HepG2 (cell line): ENCODE measurements around the gene AGBL2. TPM values are rescaled to one million over a fixed set of nuclear protein-coding genes. Genes with fewer than 3 reads are reported as not detected.
A peak's percentile ranks its signal among the peaks of the same experiment; 100 is the strongest.

ENCODE experiments used
- FIP1L1 ChIP-seq: fragments of 200-400 bp; formaldehyde crosslinking; IDR thresholded peaks from 2 replicates; pipeline ENCODE4 v1.6.1; 2018; ENCODE audit warnings: low read depth, mild to moderate bottlenecking, low read length, moderate library complexity, borderline replicate concordance; ENCODE audit not compliant: insufficient read depth
- HMGXB3 ChIP-seq: sonication (generic); formaldehyde crosslinking; IDR thresholded peaks from 2 replicates; pipeline ENCODE4 v1.4.0; 2020; ENCODE audit warnings: missing genetic modification reagents, borderline replicate concordance
- HOXA9 ChIP-seq: sonication (generic); formaldehyde crosslinking; IDR thresholded peaks from 2 replicates; pipeline ENCODE4 v1.8.1; 2022; ENCODE audit warnings: missing genetic modification reagents, mild to moderate bottlenecking, moderate library complexity, borderline replicate concordance
- KDM1A ChIP-seq: IDR thresholded peaks from 2 replicates; pipeline ENCODE4 v1.6.1; 2016; ENCODE audit warnings: missing compliant biosample characterization
- POGZ ChIP-seq: sonication (generic); formaldehyde crosslinking; IDR thresholded peaks from 2 replicates; pipeline ENCODE4 v1.4.0; 2020; ENCODE audit warnings: mild to moderate bottlenecking, missing genetic modification reagents
- RNF2 ChIP-seq: fragments of 450-650 bp; conservative IDR thresholded peaks from 2 replicates; pipeline ENCODE4 v1.6.1; 2016; ENCODE audit warnings: low read depth
- SKI ChIP-seq: fragments of 450-650 bp; IDR thresholded peaks from one replicate; pipeline ENCODE4 v1.6.1; 2018; ENCODE audit warnings: mild to moderate bottlenecking; ENCODE audit not compliant: partially characterized antibody
- SMAD3 ChIP-seq: sonication (generic); formaldehyde crosslinking; IDR thresholded peaks from 2 replicates; pipeline ENCODE4 v1.4.0; 2020; ENCODE audit warnings: missing genetic modification reagents
- ZBTB38 ChIP-seq: sonication (generic); formaldehyde crosslinking; IDR thresholded peaks from 2 replicates; pipeline ENCODE4 v1.5.1; 2020; ENCODE audit warnings: mild to moderate bottlenecking, missing genetic modification reagents
- ZFP36L1 ChIP-seq: sonication (generic); formaldehyde crosslinking; IDR thresholded peaks from 2 replicates; pipeline ENCODE4 v1.8.0; 2022; ENCODE audit warnings: mild to moderate bottlenecking, missing genetic modification reagents, moderate library complexity
- ZMYM2 ChIP-seq: sonication (generic); formaldehyde crosslinking; IDR thresholded peaks from 2 replicates; pipeline ENCODE4 v1.8.0; 2022; ENCODE audit warnings: mild to moderate bottlenecking, missing genetic modification reagents
- ZNF232 ChIP-seq: sonication (generic); formaldehyde crosslinking; IDR thresholded peaks from 2 replicates; pipeline ENCODE4 v1.4.0; 2020; ENCODE audit warnings: missing genetic modification reagents, borderline replicate concordance
- ZNF317 ChIP-seq: sonication (generic); formaldehyde crosslinking; IDR thresholded peaks from 2 replicates; pipeline ENCODE4 v1.5.0; 2020; ENCODE audit warnings: mild to moderate bottlenecking, missing genetic modification reagents
- ZNF333 ChIP-seq: sonication (generic); formaldehyde crosslinking; IDR thresholded peaks from 2 replicates; pipeline ENCODE4 v1.4.0; 2020; ENCODE audit warnings: mild to moderate bottlenecking, missing genetic modification reagents, borderline replicate concordance
- ZNF414 ChIP-seq: sonication (generic); formaldehyde crosslinking; IDR thresholded peaks from 2 replicates; pipeline ENCODE4 v1.5.0; 2020; ENCODE audit warnings: missing genetic modification reagents
- ZSCAN9 ChIP-seq: IDR thresholded peaks from 2 replicates; pipeline ENCODE4 v1.6.1; 2016; ENCODE audit warnings: borderline replicate concordance
- polyA plus RNA-seq, 8 experiments: library from polyadenylated mRNA; depleted of rRNA in 3 of 8; stranded (reverse) in 7 of 8; unstranded in 1 of 8; fragments of >200 nt; fragmentation: Illumina TruSeq in 4 of 8; extraction: Trizol in 4 of 8; gene quantifications; 2 replicates each; pipeline versions ENCODE4 v1.2.1 to v1.2.3, GENCODE V29; 2011 to 2016; ENCODE audit warnings: low read depth in 4 of 8, missing spikeins in 1 of 8, mixed read lengths in 1 of 8; ENCODE audit not compliant: insufficient read depth in 1 of 8
- total RNA-seq, 5 experiments: library from RNA; depleted of rRNA; stranded (reverse); fragments of >200 nt; fragmentation: Illumina TruSeq; extraction: Trizol; gene quantifications; 2 replicates each; pipeline ENCODE4 v1.2.3, GENCODE V29; 2016; ENCODE audit warnings: low read depth in 1 of 5
- TF ChIP-seq, protein P1 (sequence below): sonication (generic); formaldehyde crosslinking; IDR thresholded peaks from 2 replicates; pipeline ENCODE4 v1.8.1; 2022; ENCODE audit warnings: low read depth, mild to moderate bottlenecking, missing genetic modification reagents
- TF ChIP-seq, protein P2 (sequence below): sonication (generic); formaldehyde crosslinking; IDR thresholded peaks from 2 replicates; pipeline ENCODE4 v1.5.1; 2020; ENCODE audit warnings: missing genetic modification reagents, mild to moderate bottlenecking, borderline replicate concordance
- TF ChIP-seq, protein P3 (sequence below): IDR thresholded peaks from 2 replicates; pipeline ENCODE4 v1.6.1; 2012; ENCODE audit warnings: inconsistent platforms

Gene AGBL2
- total and polyA plus RNA-seq, 2 of the 13 experiments (the other 11 are each of a cell fraction or from before 2014, with no cell fraction given): 1.6 to 5.7 TPM

DNA sequence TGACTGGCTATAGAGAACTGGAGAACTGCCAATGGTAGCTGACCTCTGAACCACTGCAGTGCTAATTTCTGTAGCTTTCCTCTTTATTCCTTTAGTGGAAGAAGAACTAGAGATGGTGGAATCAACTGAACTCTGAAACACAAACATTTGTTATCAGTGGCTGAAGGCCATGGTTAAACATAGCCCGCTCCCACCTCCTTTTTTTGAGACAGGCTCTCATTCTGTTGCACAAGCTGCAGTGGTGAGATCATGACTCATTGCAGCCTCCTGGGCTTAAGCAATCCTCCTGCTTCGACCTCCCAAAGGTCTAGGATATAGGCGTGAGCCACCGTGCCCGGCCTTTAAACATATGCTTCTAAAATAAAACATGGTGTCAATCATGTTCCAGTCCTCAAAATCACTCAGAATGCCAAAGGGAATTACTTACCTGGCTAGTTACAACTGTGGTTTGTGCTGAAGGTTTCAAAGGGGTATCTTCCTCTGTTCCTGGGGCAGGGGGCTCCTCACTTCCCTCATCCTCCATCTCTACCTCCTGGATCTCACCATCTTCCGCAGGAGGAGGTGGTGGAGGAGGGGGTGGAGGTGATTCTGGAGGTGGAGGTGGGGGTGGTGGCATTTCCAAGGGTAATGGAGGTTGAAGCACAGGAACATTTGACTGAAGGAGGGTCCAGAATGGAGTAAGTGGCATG lies 9.0 kb upstream of the AGBL2 start (continued):
- TF ChIP-seq ZNF414 (CRISPR knock-in tag): peak; percentile 93
- no peak for TF ChIP-seq ZSCAN9
- no peak for TF ChIP-seq ZNF333
- peak; percentile 98 for TF ChIP-seq POGZ (CRISPR knock-in tag)
- no peak for TF ChIP-seq FIP1L1
- TF ChIP-seq, protein P1, sequence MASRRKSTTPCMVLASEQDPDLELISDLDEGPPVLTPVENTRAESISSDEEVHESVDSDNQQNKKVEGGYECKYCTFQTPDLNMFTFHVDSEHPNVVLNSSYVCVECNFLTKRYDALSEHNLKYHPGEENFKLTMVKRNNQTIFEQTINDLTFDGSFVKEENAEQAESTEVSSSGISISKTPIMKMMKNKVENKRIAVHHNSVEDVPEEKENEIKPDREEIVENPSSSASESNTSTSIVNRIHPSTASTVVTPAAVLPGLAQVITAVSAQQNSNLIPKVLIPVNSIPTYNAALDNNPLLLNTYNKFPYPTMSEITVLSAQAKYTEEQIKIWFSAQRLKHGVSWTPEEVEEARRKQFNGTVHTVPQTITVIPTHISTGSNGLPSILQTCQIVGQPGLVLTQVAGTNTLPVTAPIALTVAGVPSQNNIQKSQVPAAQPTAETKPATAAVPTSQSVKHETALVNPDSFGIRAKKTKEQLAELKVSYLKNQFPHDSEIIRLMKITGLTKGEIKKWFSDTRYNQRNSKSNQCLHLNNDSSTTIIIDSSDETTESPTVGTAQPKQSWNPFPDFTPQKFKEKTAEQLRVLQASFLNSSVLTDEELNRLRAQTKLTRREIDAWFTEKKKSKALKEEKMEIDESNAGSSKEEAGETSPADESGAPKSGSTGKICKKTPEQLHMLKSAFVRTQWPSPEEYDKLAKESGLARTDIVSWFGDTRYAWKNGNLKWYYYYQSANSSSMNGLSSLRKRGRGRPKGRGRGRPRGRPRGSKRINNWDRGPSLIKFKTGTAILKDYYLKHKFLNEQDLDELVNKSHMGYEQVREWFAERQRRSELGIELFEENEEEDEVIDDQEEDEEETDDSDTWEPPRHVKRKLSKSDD (CRISPR knock-in tag): peak; percentile 61; the same call in 1 of the 2 replicates
- 0 out of 2 replicates have a peak, but pooled peaks have one; percentile 82 for TF ChIP-seq SMAD3 (CRISPR knock-in tag)
- TF ChIP-seq ZNF317 (CRISPR knock-in tag): peak; percentile 78; the same call in 1 of the 2 replicates
- TF ChIP-seq, protein P2, sequence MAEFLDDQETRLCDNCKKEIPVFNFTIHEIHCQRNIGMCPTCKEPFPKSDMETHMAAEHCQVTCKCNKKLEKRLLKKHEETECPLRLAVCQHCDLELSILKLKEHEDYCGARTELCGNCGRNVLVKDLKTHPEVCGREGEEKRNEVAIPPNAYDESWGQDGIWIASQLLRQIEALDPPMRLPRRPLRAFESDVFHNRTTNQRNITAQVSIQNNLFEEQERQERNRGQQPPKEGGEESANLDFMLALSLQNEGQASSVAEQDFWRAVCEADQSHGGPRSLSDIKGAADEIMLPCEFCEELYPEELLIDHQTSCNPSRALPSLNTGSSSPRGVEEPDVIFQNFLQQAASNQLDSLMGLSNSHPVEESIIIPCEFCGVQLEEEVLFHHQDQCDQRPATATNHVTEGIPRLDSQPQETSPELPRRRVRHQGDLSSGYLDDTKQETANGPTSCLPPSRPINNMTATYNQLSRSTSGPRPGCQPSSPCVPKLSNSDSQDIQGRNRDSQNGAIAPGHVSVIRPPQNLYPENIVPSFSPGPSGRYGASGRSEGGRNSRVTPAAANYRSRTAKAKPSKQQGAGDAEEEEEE: no peak
- no peak for TF ChIP-seq RNF2
- 0 out of 2 replicates have a peak, but pooled peaks have one; percentile 71 for TF ChIP-seq ZNF232 (CRISPR knock-in tag)
- TF ChIP-seq ZFP36L1 (CRISPR knock-in tag): peak; percentile 38; the same call in 1 of the 2 replicates
- TF ChIP-seq HOXA9 (CRISPR knock-in tag): no peak
- peak; percentile 13; the same call in 1 of the 2 replicates for TF ChIP-seq ZBTB38 (CRISPR knock-in tag)
- TF ChIP-seq HMGXB3 (CRISPR knock-in tag): peak; percentile 90; the same call in 1 of the 2 replicates
- TF ChIP-seq KDM1A: peak; percentile 96
- peak; percentile 98 for TF ChIP-seq SKI
- peak; percentile 99 for TF ChIP-seq ZMYM2 (CRISPR knock-in tag)
- TF ChIP-seq, protein P3, sequence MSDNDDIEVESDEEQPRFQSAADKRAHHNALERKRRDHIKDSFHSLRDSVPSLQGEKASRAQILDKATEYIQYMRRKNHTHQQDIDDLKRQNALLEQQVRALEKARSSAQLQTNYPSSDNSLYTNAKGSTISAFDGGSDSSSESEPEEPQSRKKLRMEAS: peak; percentile 73
